OCI-LY1 (cell line): ENCODE results near the gene RYR1.

ENCODE experiments used
- H2AFZ ChIP-seq: fragments of 200-600 bp; sonication (generic), shearing (Covaris generic); 2 replicates; pipeline ENCODE4 v1.6.0; 2014; ENCODE audit warnings: antibody characterized with exemption, mild to moderate bottlenecking, low read length
- H3F3A ChIP-seq: fragments of 200-600 bp; sonication (generic), shearing (Covaris generic); 2 replicates; pipeline ENCODE4 v1.6.0; 2014; ENCODE audit warnings: mild to moderate bottlenecking, antibody characterized with exemption, low read length, moderate library complexity; ENCODE audit not compliant: insufficient read depth
- H3K27ac ChIP-seq: fragments of 200-600 bp; sonication (generic); 2 replicates; pipeline ENCODE4 v1.5.1; 2014; ENCODE audit warnings: low read length, mixed run types, mild to moderate bottlenecking, low read depth; ENCODE audit not compliant: poor library complexity, severe bottlenecking
- H3K27me3 ChIP-seq: fragments of 200-600 bp; sonication (generic); 2 replicates; pipeline ENCODE4 v1.6.0; 2014; ENCODE audit warnings: antibody characterized with exemption, mild to moderate bottlenecking, low read length, moderate library complexity; ENCODE audit not compliant: insufficient read depth
- H3K36me3 ChIP-seq: fragments of 200-600 bp; sonication (generic); 2 replicates; pipeline ENCODE4 v1.6.1; 2014; ENCODE audit warnings: mild to moderate bottlenecking, antibody characterized with exemption, low read length, moderate library complexity, mixed read lengths; ENCODE audit not compliant: insufficient read depth
- H3K4me1 ChIP-seq: fragments of 200-600 bp; sonication (generic); 2 replicates; pipeline ENCODE4 v1.5.1; 2014; ENCODE audit warnings: mild to moderate bottlenecking, low read length, moderate library complexity; ENCODE audit not compliant: insufficient read depth, severe bottlenecking
- H3K4me2 ChIP-seq: fragments of 200-600 bp; sonication (generic), shearing (Covaris generic); 2 replicates; pipeline ENCODE4 v1.6.1; 2014; ENCODE audit warnings: low read length
- H3K4me3 ChIP-seq: fragments of 200-600 bp; sonication (generic); 2 replicates; pipeline ENCODE4 v1.5.1; 2014; ENCODE audit warnings: low read length, low read depth, mild to moderate bottlenecking, mixed read lengths; ENCODE audit not compliant: poor library complexity, severe bottlenecking
- H3K79me2 ChIP-seq: fragments of 200-600 bp; shearing (Covaris generic); 2 replicates; pipeline ENCODE4 v1.6.1; 2016; ENCODE audit warnings: mixed run types, low read length, mixed read lengths; ENCODE audit not compliant: insufficient read depth
- H3K9ac ChIP-seq: fragments of 200-600 bp; sonication (generic), shearing (Covaris generic); 2 replicates; pipeline ENCODE4 v1.6.1; 2014; ENCODE audit warnings: mild to moderate bottlenecking, low read length, mixed read lengths
- H3K9me2 ChIP-seq: fragments of 200-600 bp; sonication (generic), shearing (Covaris generic); 2 replicates; pipeline ENCODE4 v1.6.1; 2014; ENCODE audit warnings: low read depth, mild to moderate bottlenecking, low read length, mixed read lengths
- H3K9me3 ChIP-seq: fragments of 200-600 bp; shearing (Covaris generic); 2 replicates; pipeline ENCODE4 v1.6.1; 2014; ENCODE audit warnings: low read length, mixed read lengths
- H4K20me1 ChIP-seq: fragments of 200-600 bp; sonication (generic), shearing (Covaris generic); 2 replicates; pipeline ENCODE4 v1.6.0; 2016; ENCODE audit warnings: mild to moderate bottlenecking, low read length; ENCODE audit not compliant: insufficient read depth
- CTCF ChIP-seq: fragments of 200-600 bp; sonication (generic), shearing (Covaris generic); IDR thresholded peaks from 2 replicates; pipeline ENCODE4 v1.5.1; 2017; ENCODE audit warnings: mild to moderate bottlenecking, antibody characterized with exemption, low read length, moderate library complexity, mixed read lengths
- EZH2 ChIP-seq: fragments of 200-600 bp; sonication (generic), shearing (Covaris generic); IDR thresholded peaks from 2 replicates; pipeline ENCODE4 v1.8.0; 2017; ENCODE audit warnings: borderline replicate concordance, mixed run types, mild to moderate bottlenecking, antibody characterized with exemption, low read length, moderate library complexity, mixed read lengths

RYR1 gene

GRCh38 chr19:38592940-38593339 is 159.4 kb downstream of the RYR1 start:
- no peaks in the 10 kb centered on the region for H3K27me3 ChIP-seq
- no peaks in the 10 kb centered on the region for H3K4me1 ChIP-seq
- TF ChIP-seq CTCF: no peak
- TF ChIP-seq EZH2: no peak
- no peak overlapping the region for H2AFZ ChIP-seq
- H3K27ac ChIP-seq: no peak overlapping the region
- no peaks in the 10 kb centered on the region for H3F3A ChIP-seq
- H3K4me3 ChIP-seq: no peak overlapping the region
- H3K4me2 ChIP-seq: no peak overlapping the region
- peaks cover 73% of the 10 kb centered on the region for H3K36me3 ChIP-seq
- no peaks in the 10 kb centered on the region for H3K79me2 ChIP-seq
- H4K20me1 ChIP-seq: no peaks in the 10 kb centered on the region
- no peaks in the 10 kb centered on the region for H3K9me3 ChIP-seq
- H3K9me2 ChIP-seq: no peaks in the 10 kb centered on the region
- H3K9ac ChIP-seq: no peak overlapping the region

DNA sequence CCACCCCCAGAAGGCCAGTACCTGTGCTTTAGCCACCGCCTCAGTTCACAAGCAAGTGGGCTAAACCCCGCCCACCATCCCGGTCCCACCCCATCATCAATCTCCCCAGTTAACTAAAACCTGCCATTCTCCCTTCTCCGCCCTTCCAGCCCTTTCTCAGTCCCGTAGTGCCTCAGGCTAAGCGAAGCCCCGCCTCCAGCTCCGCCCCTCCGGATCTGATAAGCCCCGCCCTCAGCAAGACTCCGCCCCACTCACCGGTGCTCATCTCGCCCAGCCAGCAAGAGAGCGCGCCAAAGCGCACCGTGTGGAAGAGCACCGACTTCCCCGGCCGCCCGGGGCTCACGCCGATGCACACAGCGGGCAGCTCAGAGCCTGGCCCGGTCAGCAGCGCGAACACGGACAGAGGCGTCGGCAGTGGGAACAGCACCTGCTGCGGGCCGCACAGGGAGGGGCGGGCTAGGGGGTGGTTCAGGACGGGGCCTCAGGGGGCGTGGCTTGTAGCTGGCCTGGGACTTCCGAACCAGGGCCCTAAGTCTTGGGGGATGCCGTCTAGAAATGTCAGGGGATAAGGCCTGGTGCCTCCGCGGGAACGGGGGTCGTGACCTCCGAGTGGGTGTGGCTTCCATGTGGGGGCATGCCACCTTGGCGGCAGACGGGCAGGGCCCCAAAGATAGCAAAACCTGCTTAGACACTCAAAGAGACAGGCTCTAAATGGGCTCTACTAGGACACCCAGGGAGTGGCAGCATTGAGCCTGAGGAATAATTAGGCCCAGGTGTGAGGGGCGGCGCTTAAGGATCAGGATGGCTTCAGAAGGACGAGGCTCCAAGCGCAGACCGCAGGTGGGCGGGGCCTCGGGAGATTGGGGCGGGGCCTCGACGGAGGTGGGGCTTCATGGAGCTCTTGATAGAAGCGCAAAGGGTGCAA is 162.8 kb downstream of the RYR1 start:
- TF ChIP-seq CTCF (no peak), EZH2 (no peak)
- Histone ChIP-seq H3K27ac (no peak overlapping the region), H3K36me3 (peaks cover 64% of the 10 kb centered on the region), H3K27me3 (no peaks in the 10 kb centered on the region), H3F3A (no peaks in the 10 kb centered on the region), H3K9me2 (no peaks in the 10 kb centered on the region), H4K20me1 (no peaks in the 10 kb centered on the region), H2AFZ (no peak overlapping the region), H3K4me1 (no peaks in the 10 kb centered on the region), H3K9me3 (no peaks in the 10 kb centered on the region), H3K4me2 (no peak overlapping the region), H3K9ac (no peak overlapping the region), H3K79me2 (no peaks in the 10 kb centered on the region), H3K4me3 (no peak overlapping the region)

DNA sequence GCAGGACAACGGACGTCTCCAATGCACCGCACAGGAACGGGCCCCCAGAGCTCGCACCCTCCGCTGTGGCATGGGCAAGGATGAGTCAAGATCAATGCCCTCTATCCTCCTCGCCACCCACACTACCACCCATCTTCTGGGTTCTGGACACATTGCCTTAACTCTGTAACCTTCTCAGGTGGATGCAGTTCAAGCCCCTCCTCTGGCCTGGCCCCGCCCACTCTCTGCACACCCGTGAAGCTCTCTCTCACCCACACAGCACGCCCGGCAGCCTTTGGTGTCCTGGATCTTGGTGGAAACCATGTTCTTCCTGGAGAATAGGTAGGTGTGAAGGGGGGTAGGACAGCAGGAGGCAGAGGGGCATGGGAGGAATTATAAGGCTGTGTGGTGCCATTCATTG is 163.6 kb downstream of the RYR1 start:
- no peak overlapping the region for H3K4me3 ChIP-seq

More for the DNA sequence above, 163.6 kb downstream of the RYR1 start:
- Histone ChIP-seq H3K36me3 (peaks cover 67% of the 10 kb centered on the region), H3K4me2 (no peak overlapping the region), H3K4me1 (no peaks in the 10 kb centered on the region), H3K9ac (no peak overlapping the region), H3K9me2 (no peaks in the 10 kb centered on the region), H3K27me3 (no peaks in the 10 kb centered on the region), H3K79me2 (no peaks in the 10 kb centered on the region), H4K20me1 (no peaks in the 10 kb centered on the region), H3K27ac (no peak overlapping the region), H2AFZ (no peak overlapping the region), H3F3A (no peaks in the 10 kb centered on the region), H3K9me3 (no peaks in the 10 kb centered on the region)
- no peak for TF ChIP-seq CTCF
- TF ChIP-seq EZH2: no peak
